A549 (cell line): ENCODE measurements around the gene ITGA11. TPM values are rescaled to one million over a fixed set of nuclear protein-coding genes. Genes with fewer than 3 reads are reported as not detected.

Experiments
- ATAC-seq, 2 experiments: fragments of 200-7000 bp in 1 of 2; fragments of >200 bp in 1 of 2; cut with Nextera tagmentation in 1 of 2; cut with Tn5 transposase in 1 of 2; 3 replicates each; pipeline versions ENCODE4 v1.8.0 to v1.9.1; 2018 to 2020; ENCODE audit warnings: mild to moderate bottlenecking in 1 of 2, moderate library complexity in 1 of 2
- CTCF ChIA-PET: fragments of 300-600 bp; sonication (Branson Sonifier 250); formaldehyde crosslinking; extraction: SDS; loops from one replicate; lab custom pipeline; 2021; ENCODE audit warnings: antibody characterized with exemption, inconsistent platforms; lab: Yijun Ruan, JAX
- POLR2A ChIA-PET: fragments of 350-600 bp; formaldehyde crosslinking; extraction: SDS; loops from one replicate; lab custom pipeline; 2021; ENCODE audit warnings: antibody characterized with exemption, inconsistent platforms; lab: Yijun Ruan, JAX
- DNase-seq, 2 experiments: peaks; one replicate each; pipeline versions ENCODE4 v3.0.0 to v3.0.0-alpha.2; 2011 to 2016; ENCODE audit warnings: low read depth in 1 of 2, low spot score in 1 of 2
- FAIRE-seq: peaks from 2 replicates; lab custom pipeline; 2011; peaks lifted over from hg19 to GRCh38; lab: Jason Lieb, UNC
- H3K27ac ChIP-seq, 2 experiments: fragments of >200 bp; sonication (Bioruptor Twin); formaldehyde crosslinking; 3 replicates each; pipeline ENCODE4 v1.5.1; 2016 to 2017
- H3K4me1 ChIP-seq: fragments of >200 bp; sonication (Bioruptor Twin); formaldehyde crosslinking; 3 replicates; pipeline ENCODE4 v1.6.1; 2016
- H3K4me2 ChIP-seq: fragments of >200 bp; sonication (Bioruptor Twin); formaldehyde crosslinking; 3 replicates; pipeline ENCODE4 v1.6.1; 2016
- H3K4me3 ChIP-seq: fragments of >200 bp; sonication (Bioruptor Twin); formaldehyde crosslinking; 3 replicates; pipeline ENCODE4 v1.5.1; 2016
- H3K9me3 ChIP-seq: fragments of >200 bp; sonication (Bioruptor Twin); formaldehyde crosslinking; 3 replicates; pipeline ENCODE4 v1.6.1; 2016
- BCL3 ChIP-seq: fragments of >200 bp; sonication (Bioruptor Twin); formaldehyde crosslinking; IDR thresholded peaks from 3 replicates; pipeline ENCODE4 v1.6.1; 2016
- BHLHE40 ChIP-seq: IDR thresholded peaks from 2 replicates; pipeline ENCODE4 v1.6.1; 2012; ENCODE audit warnings: low read depth, low read length, inconsistent platforms
- CBX8 ChIP-seq: fragments of 200-600 bp; sonication (generic); IDR thresholded peaks from 2 replicates; pipeline ENCODE4 v1.6.1; 2016
- CHD2 ChIP-seq: fragments of 150-350 bp; IDR thresholded peaks from 2 replicates; pipeline ENCODE4 v1.6.1; 2014; ENCODE audit warnings: low read length; ENCODE audit not compliant: partially characterized antibody
- CHD4 ChIP-seq: fragments of 200-600 bp; sonication (generic); IDR thresholded peaks from 2 replicates; pipeline ENCODE4 v1.6.1; 2016; ENCODE audit warnings: antibody characterized with exemption, mild to moderate bottlenecking, borderline replicate concordance
- E2F6 ChIP-seq: IDR thresholded peaks from 2 replicates; pipeline ENCODE4 v1.6.1; 2012; ENCODE audit warnings: low read depth, borderline replicate concordance
- EP300 ChIP-seq, 2 experiments: fragments of >200 bp; sonication (Bioruptor Twin); formaldehyde crosslinking; IDR thresholded peaks; 2 replicates in 1 of 2; 3 replicates in 1 of 2; pipeline ENCODE4 v1.6.1; 2016 to 2017
- FOSB ChIP-seq: fragments of 250-450 bp; sonication (Bioruptor Pico); IDR thresholded peaks from 2 replicates; pipeline ENCODE4 v1.5.0; 2020; ENCODE audit warnings: mild to moderate bottlenecking, moderate library complexity
- FOSL2 ChIP-seq, 2 experiments: fragments of 450-650 bp in 1 of 2; fragments of >200 bp in 1 of 2; sonication (Bioruptor Twin) in 1 of 2; formaldehyde crosslinking; IDR thresholded peaks; 2 replicates each; pipeline versions ENCODE4 v1.5.0 to v1.6.1; 2016 to 2020; ENCODE audit warnings: mild to moderate bottlenecking in 1 of 2, moderate library complexity in 1 of 2
- GATA3 ChIP-seq: IDR thresholded peaks from 2 replicates; pipeline ENCODE4 v1.6.1; 2012; ENCODE audit warnings: borderline replicate concordance
- HOXB13 ChIP-seq: fragments of 250-450 bp; sonication (Bioruptor Pico); IDR thresholded peaks from 2 replicates; pipeline ENCODE4 v1.5.0; 2020; ENCODE audit warnings: low read depth, mild to moderate bottlenecking, moderate library complexity
- HOXB5 ChIP-seq: fragments of 250-450 bp; sonication (Bioruptor Pico); IDR thresholded peaks from 2 replicates; pipeline ENCODE4 v1.5.0; 2020; ENCODE audit warnings: mild to moderate bottlenecking, moderate library complexity
- KDM1A ChIP-seq: fragments of 200-600 bp; sonication (generic); IDR thresholded peaks from 2 replicates; pipeline ENCODE4 v1.6.1; 2016; ENCODE audit warnings: low read depth, mild to moderate bottlenecking
- KDM5A ChIP-seq: fragments of 200-600 bp; sonication (generic); IDR thresholded peaks from 2 replicates; pipeline ENCODE4 v1.6.1; 2016; ENCODE audit warnings: antibody characterized with exemption, mild to moderate bottlenecking
- MAX ChIP-seq: IDR thresholded peaks from 2 replicates; pipeline ENCODE4 v1.6.1; 2012
- MYC ChIP-seq: IDR thresholded peaks from 2 replicates; pipeline ENCODE4 v1.6.1; 2012; ENCODE audit warnings: mild to moderate bottlenecking, inconsistent platforms, low read length, improper control_type of control experiment, borderline replicate concordance
- NFE2L2 ChIP-seq: fragments of 150-350 bp; conservative IDR thresholded peaks from 2 replicates; pipeline ENCODE4 v1.6.1; 2014; ENCODE audit warnings: low read length
- POLR2A ChIP-seq: IDR thresholded peaks from 2 replicates; pipeline ENCODE4 v1.6.1; 2012; ENCODE audit warnings: mild to moderate bottlenecking, low read length
- POLR2AphosphoS2 ChIP-seq: conservative IDR thresholded peaks from 2 replicates; pipeline ENCODE4 v1.6.1; 2012; ENCODE audit warnings: low read length, improper control_type of control experiment, inconsistent platforms
- RFX5 ChIP-seq: fragments of 450-650 bp; IDR thresholded peaks from 2 replicates; pipeline ENCODE4 v1.7.1; 2014; ENCODE audit warnings: antibody characterized with exemption, mild to moderate bottlenecking, moderate library complexity
- RNF2 ChIP-seq: fragments of 200-600 bp; sonication (generic); IDR thresholded peaks from 2 replicates; pipeline ENCODE4 v1.6.1; 2016; ENCODE audit warnings: low read depth, mild to moderate bottlenecking, antibody characterized with exemption, moderate library complexity, borderline replicate concordance
- SMC3 ChIP-seq: fragments of >200 bp; sonication (Bioruptor Twin); formaldehyde crosslinking; IDR thresholded peaks from 3 replicates; pipeline ENCODE4 v1.6.1; 2018; ENCODE audit warnings: inconsistent platforms
- TFCP2L1 ChIP-seq: fragments of 250-450 bp; sonication (Bioruptor Pico); IDR thresholded peaks from 2 replicates; pipeline ENCODE4 v1.5.0; 2021; ENCODE audit warnings: mild to moderate bottlenecking
- ZFP36 ChIP-seq: fragments of 450-650 bp; IDR thresholded peaks from 2 replicates; pipeline ENCODE4 v1.6.1; 2014; ENCODE audit warnings: borderline replicate concordance; ENCODE audit not compliant: partially characterized antibody
- WGBS: methylation state at CpG from one replicate; pipeline ENCODE4 v1.1.6; 2017; ENCODE audit errors: missing lambda C conversion rate; 5-methylcytosine and 5-hydroxymethylcytosine counted together
- polyA plus RNA-seq, 4 experiments: library from polyadenylated mRNA; depleted of rRNA in 3 of 4; stranded (reverse); fragments of >200 nt; fragmentation: RNase III in 1 of 4; extraction: RNeasy Plus Mini Kit Qiagen cat#74134 plus additional on column Dnase treatment in 1 of 4; gene quantifications; 2 replicates in 3 of 4; 3 replicates in 1 of 4; pipeline ENCODE4 v1.2.3, GENCODE V29; 2011 to 2017
- TF ChIP-seq, protein P1 (sequence below): fragments of 250-450 bp; sonication (Bioruptor Pico); IDR thresholded peaks from 2 replicates; pipeline ENCODE4 v1.5.0; 2020; ENCODE audit warnings: low read depth, mild to moderate bottlenecking, moderate library complexity
- TF ChIP-seq, protein P2 (sequence below): fragments of 250-450 bp; sonication (Bioruptor Pico); IDR thresholded peaks from 2 replicates; pipeline ENCODE4 v1.5.0; 2021; ENCODE audit warnings: mild to moderate bottlenecking, moderate library complexity, borderline replicate concordance
- TF ChIP-seq, protein P3 (sequence below): IDR thresholded peaks from 2 replicates; pipeline ENCODE4 v1.6.1; 2012
- TF ChIP-seq, protein P4 (sequence below): fragments of 450-650 bp; IDR thresholded peaks from 2 replicates; pipeline ENCODE4 v1.6.1; 2014; ENCODE audit warnings: antibody characterized with exemption

Gene ITGA11
- polyA plus RNA-seq, 2 of the 4 experiments (the other 2 are of a cell fraction) = 8.3 to 17.2 TPM

- CTCF ChIA-PET = interaction anchor here (1.0 to 1.8 kb wide), 2 partner anchors 50 to 317 kb away, joined by 3 to 6 read pairs; no protein-coding TSS in a partner anchor
Observed at GRCh38 chr15:68356778-68357177, 75.2 kb downstream of the ITGA11 start.

GRCh38 chr15:68354923-68355322 lies 77.0 kb downstream of the ITGA11 start:
- WGBS = 28% methylated on average over 4 of the region's 4 CpGs
- peak; percentile 73 to 76 for DNase-seq
- TF ChIP-seq MYC (no peak), HOXB5 (CRISPR knock-in tag) (no peak), SMC3 (no peak), FOSB (no peak), CBX8 (no peak), EP300 (IDR thresholded peaks at IDR 0.05) (peak in 1 of 2 experiments; percentile 34; a peak in 1 of 5 replicates), MAX (peak; percentile 53; the same call in 1 of the 2 replicates), RNF2 (no peak), FOSL2 (IDR thresholded peaks at IDR 0.05) (peak; percentile 79), FOSL2 (CRISPR knock-in tag; IDR thresholded peaks at IDR 0.05) (peak; percentile 81), KDM1A (no peak), TFCP2L1 (no peak), POLR2AphosphoS2 (no peak)
- TF ChIP-seq, protein P1, sequence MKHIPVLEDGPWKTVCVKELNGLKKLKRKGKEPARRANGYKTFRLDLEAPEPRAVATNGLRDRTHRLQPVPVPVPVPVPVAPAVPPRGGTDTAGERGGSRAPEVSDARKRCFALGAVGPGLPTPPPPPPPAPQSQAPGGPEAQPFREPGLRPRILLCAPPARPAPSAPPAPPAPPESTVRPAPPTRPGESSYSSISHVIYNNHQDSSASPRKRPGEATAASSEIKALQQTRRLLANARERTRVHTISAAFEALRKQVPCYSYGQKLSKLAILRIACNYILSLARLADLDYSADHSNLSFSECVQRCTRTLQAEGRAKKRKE (CRISPR knock-in tag) = no peak; the same call in 1 of the 2 replicates
- TF ChIP-seq, protein P2, sequence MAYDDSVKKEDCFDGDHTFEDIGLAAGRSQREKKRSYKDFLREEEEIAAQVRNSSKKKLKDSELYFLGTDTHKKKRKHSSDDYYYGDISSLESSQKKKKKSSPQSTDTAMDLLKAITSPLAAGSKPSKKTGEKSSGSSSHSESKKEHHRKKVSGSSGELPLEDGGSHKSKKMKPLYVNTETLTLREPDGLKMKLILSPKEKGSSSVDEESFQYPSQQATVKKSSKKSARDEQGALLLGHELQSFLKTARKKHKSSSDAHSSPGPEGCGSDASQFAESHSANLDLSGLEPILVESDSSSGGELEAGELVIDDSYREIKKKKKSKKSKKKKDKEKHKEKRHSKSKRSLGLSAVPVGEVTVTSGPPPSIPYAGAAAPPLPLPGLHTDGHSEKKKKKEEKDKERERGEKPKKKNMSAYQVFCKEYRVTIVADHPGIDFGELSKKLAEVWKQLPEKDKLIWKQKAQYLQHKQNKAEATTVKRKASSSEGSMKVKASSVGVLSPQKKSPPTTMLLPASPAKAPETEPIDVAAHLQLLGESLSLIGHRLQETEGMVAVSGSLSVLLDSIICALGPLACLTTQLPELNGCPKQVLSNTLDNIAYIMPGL = no peak

More at GRCh38 chr15:68356778-68357177, 75.2 kb downstream of the ITGA11 start:
- ATAC-seq = no peak
- Histone ChIP-seq H3K4me3 (no peak overlapping the region), H3K4me1 (peaks cover 39% of the 10 kb centered on the region), H3K27ac (no peak overlapping the region), H3K9me3 (peaks cover 15% of the 10 kb centered on the region), H3K4me2 (no peak overlapping the region)
- 77% methylated on average over 6 of the region's 6 CpGs for whole genome bisulfite sequencing
- no peak for FAIRE-seq
- POLR2A ChIA-PET = no interaction called here
- no peak for DNase-seq
- no peak for TF ChIP-seq GATA3
- no peak for TF ChIP-seq BHLHE40
- no peak for TF ChIP-seq POLR2A
- no peak for TF ChIP-seq NFE2L2
- no peak for TF ChIP-seq KDM5A
- TF ChIP-seq BCL3 = no peak
- TF ChIP-seq SMC3 = no peak
- TF ChIP-seq ZFP36 = no peak
- TF ChIP-seq, protein P3, sequence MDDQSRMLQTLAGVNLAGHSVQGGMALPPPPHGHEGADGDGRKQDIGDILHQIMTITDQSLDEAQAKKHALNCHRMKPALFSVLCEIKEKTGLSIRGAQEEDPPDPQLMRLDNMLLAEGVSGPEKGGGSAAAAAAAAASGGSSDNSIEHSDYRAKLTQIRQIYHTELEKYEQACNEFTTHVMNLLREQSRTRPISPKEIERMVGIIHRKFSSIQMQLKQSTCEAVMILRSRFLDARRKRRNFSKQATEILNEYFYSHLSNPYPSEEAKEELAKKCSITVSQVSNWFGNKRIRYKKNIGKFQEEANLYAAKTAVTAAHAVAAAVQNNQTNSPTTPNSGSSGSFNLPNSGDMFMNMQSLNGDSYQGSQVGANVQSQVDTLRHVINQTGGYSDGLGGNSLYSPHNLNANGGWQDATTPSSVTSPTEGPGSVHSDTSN = no peak
- no peak for TF ChIP-seq RFX5
- TF ChIP-seq CBX8 = no peak
- TF ChIP-seq CHD2 = no peak
- TF ChIP-seq CHD4 = no peak
- no peak for TF ChIP-seq HOXB13 (CRISPR knock-in tag)
- TF ChIP-seq FOSB = no peak
- TF ChIP-seq, protein P4, sequence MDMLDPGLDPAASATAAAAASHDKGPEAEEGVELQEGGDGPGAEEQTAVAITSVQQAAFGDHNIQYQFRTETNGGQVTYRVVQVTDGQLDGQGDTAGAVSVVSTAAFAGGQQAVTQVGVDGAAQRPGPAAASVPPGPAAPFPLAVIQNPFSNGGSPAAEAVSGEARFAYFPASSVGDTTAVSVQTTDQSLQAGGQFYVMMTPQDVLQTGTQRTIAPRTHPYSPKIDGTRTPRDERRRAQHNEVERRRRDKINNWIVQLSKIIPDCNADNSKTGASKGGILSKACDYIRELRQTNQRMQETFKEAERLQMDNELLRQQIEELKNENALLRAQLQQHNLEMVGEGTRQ = no peak
- TF ChIP-seq, protein P2 = no peak
- no peak for TF ChIP-seq E2F6

More at GRCh38 chr15:68354923-68355322, 77.0 kb downstream of the ITGA11 start:
- Histone ChIP-seq H3K4me1 (peaks cover 42% of the 10 kb centered on the region), H3K9me3 (peaks cover 15% of the 10 kb centered on the region), H3K27ac (peak overlapping the region; percentile 75 to 84; a peak in 5 of 6 replicates), H3K4me3 (no peak overlapping the region), H3K4me2 (peak overlapping the region; percentile 20)
- no peak for FAIRE-seq
- ChIA-PET CTCF (interaction anchor here (0.7 to 4.0 kb wide), 4 partner anchors 11 to 680 kb away, joined by 4 to 22 read pairs (median 16); no protein-coding TSS in a partner anchor), POLR2A (no interaction called here)
- peak; percentile 57 to 77; a peak in 5 of 6 replicates for ATAC-seq
